HG03196 (cell line): ENCODE results near the gene ATF6B.
"Not testable (repeated sequence)": the region's sequence is repeated elsewhere in the genome, so short reads cannot be mapped to it uniquely, and the experiment has no call there.

Experiments
- ATAC-seq: cut with Tn5 transposase; IDR thresholded peaks from one replicate; pipeline ENCODE4 v1.9.1; 2021; ENCODE audit not compliant: unreplicated experiment

The ATF6B gene

DNA sequence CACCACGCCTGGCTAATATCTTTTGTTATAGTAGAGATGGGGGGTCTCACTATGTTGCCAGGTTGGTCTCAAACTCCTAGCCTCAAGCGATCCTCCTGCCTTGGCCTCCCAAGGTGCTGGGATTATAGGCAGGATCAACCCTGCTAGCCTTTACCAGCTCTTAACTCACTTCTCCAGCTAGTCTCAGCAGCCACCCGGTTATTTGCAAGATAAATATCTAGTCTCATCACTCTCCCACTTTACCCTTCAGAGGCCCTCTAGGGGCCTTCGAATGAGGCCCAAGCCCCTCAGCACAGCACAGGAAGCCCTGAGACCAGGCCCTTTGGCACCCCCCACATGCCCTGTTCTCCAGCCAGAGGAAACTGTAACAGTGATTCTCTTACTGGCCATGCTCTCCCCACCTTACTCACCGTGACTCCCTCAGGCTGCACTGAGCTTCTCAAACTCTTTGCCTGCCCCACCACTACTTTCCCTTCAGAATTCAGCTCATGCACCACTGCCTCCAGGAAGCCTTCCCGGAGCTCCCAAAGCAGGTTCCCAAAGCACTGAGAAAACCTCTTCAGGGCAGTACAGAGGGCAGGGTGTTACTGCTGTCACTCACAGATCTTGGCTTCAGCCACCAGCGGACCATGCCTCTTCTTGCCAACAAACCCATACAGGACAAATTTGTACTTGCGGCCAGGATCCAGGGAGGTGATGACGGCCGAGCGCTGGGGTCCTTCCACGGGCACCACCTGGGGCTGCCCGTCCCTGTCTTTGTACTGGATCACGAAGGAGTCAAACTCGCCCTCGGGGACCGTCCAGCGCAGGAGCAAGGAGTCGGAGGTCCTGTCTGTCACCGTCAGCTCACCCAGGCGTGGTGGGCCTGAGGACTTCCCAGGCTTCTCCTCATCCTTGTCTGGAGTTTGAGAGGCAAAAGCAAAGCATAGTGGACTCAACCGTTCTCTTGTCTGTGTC, 44.0 kb downstream of the ATF6B start:
- no peak for ATAC-seq

DNA sequence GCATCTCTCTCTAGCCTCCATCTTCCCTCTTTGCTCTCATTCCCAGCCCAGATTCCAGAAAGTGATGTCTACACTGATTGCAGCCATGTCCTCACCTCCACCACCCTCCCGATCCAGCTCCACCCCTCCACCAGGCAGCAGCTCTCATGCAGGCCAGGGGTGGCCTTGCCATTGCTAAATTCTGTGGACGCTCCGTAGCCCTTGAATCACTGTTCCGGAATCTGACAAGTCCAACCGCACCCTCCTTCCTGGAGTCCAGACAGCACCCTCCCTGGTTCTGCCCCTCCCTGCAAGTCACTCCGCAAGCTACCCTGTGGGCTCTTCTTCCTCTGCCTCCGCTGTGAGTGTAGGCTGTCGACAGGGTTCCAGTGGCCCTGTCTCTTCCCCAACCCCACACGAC, 45.1 kb downstream of the ATF6B start:
- no peak for ATAC-seq

DNA sequence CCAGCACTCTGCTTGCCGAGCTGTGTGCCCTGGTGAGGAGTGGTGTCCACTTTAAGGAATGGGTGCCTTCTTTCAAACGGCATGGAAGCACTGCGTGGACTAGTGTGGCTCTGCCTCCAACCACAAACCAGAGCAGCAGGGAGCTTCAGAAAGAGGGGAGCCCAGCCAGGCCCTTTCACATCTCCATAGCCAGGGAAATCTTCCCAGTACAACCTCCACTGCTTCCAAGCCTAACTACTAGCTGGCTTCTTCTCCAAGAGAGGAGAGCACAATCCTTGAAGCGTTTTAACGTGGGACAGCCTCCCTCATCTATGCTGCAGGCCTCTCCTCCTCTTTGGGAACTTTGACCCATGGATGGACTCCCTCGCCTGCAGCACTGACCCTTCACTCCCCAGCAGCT, 45.6 kb downstream of the ATF6B start:
- ATAC-seq: no peak

DNA sequence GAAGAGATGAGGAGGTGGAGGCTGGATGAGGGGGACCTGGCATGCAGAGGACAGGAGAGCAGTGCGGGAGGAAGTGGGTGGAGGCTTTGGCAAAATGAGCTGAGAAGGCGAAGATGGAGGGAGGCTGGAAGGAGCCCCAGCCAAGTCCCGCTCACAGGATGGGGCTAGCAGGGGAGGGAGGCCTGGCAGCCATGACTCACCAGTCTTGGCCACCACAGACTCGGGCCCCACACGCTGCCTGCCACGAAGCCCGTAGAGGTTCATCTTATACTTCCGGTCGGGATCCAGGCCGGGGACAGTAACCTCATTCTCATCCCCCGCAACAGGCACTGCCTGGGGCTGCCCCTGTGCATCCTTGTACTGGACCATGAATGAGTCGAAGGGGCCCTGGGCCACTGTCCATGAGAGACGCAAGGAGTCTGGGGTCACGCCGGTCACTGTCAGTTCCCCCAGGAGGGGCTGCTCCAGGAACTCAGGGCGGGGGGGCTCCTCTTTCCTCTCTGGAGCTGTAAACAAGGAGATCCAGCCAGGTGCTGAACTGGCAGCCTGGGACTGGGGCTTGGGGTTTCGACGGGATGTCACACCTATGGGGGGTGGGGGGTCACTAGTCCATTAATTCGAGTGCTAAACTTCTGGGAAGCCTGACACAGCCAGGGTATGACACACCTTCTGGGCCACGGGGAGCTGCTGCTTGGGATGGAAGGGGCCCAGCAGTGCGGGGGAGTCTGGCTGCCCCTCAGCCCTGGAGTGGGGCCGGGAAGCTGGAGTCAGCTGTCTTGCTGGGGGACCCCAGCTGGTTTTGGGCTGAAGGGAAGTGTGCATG, 46.7 kb downstream of the ATF6B start:
- no peak for ATAC-seq

DNA sequence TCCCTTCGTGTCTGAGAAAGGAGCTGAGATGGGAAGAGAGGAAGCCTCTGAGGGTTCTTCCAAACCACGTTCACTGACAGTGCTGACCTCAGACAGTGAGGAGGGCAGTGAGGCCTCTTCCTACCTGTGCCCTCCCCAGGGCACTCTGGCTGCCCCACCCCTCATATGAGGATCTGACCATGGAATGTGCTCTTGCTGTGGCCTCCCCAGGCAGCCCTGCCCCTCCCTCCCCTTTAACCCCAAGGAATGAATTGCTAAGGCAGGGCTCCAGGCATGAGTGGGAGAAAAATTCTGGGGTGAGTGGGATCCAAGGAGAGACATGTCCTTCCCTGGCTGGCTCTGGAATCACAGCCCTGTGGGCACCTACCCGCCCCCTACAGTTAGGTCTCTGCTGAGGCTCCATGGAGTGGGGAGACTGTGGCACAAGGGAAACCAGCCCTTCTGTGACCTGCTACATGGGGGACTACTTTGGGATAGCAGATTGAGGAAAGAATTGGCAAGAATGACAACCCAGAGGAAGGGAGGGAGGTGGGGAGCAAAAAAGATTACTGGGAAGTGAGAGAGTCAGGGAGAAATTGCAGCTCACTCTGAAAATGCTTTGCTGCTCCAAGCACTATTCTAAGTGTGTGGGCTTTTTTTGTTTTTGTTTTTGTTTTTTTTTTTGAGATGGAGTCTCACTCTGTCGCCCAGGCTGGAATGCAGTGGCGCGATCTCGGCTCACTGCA, 48.3 kb downstream of the ATF6B start:
- no peak for ATAC-seq

DNA sequence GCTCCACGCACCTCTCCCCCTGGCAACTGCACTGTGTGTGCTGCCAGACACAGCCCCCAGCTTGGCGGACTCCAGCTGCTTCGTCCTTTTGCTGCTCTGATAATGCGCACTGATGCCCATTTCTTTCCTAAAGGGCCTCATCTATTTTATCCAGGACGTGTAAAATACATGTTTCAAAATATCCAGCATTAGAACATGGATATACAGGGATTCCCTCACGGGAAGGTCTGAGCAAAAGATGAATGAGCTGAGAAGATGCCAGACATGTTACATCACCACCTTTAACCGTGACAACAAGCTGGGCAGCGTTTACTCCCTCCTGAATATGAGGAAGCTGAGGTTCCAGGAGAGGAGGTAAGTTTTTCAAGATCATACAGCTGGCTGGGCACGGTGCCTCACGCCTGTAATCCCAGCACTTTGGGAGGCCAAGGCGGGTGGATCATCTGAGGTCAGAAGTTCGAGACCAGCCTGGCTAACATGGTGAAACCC, 51.7 kb downstream of the ATF6B start:
- no peak for ATAC-seq

DNA sequence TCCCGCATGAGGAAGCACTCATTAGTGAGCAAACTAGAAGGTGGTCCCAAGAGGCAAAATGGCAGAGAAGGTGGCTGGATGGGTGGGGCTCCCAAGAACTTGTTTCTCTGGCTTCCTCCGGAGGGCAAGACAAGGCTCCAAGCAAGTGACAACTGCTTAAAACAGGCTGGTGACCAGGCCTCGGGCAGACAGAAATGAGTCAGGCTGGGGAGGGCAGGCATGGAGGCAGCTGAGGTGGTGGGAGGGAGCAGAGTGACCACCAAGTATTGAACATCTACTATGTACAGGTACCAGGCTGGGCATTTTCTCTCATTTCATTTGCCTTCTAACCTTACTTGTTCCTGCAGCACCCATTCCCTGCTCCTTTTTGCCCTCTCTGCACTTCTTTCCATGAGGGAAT, 52.3 kb downstream of the ATF6B start:
- no peak for ATAC-seq

DNA sequence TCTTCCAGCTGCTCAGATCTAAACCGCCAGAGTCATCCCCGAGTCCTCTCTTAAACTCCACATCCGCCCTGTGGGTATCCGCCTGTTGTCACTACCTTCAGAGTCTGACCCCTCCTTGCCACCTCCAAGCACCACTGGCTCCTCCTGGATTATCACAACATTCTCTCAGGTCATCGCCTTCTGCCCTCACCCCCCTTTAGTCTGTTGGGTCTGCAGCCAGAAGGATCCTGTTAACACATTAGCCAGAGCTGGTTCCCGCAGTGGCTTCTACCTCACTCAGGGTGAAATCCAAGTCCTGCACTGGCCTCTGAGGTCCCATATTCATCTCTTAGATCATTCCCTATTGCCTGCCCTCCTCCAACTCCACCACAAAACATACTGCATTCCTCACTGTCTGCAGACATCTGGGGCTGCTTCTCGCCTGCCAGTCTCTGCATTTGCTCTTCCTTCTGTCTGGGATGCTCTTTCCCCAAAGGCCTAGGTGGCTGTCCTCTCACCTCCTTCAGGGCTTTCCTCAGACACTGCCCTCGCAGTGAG, 53.0 kb downstream of the ATF6B start:
- no peak for ATAC-seq

DNA sequence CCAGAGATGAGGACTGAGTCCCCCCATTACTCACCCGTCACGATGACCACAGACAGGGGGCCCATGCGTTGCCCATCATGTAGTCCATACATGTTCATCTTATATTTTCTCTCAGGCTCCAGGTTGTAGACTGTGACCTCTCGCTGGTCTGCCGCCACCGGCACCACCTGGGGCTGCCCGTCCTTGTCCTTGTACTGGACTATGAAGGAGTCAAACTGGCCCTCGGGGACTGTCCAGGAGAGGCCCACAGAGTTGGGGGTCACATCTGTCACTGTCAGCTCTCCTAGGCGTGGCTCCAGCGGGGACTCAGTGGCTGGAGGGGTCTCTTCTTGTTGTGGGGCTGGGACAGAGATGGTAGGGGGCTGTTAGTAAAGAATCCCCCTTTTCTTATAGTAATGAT, 54.4 kb downstream of the ATF6B start:
- ATAC-seq: no peak

DNA sequence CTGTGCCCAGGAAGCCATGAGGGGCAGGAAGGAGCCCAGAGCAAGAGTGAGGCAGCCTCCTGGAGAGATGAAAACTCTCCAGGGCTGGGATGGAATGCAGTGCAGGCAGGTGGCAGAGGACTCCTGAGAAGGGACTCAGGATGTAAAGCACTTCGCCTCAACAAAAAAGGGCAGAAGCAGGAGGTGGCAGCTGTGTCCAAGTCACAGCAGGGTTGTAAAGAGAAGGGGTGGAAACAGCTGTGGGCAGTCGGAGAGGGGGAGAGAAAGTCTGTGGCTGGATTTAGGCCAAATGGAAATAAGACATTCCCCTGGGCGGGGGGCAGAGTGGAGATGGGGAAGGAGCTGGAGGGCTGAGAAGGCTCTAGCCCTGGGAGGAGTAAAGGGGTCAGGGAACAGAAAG, 54.9 kb downstream of the ATF6B start:
- no peak for ATAC-seq

DNA sequence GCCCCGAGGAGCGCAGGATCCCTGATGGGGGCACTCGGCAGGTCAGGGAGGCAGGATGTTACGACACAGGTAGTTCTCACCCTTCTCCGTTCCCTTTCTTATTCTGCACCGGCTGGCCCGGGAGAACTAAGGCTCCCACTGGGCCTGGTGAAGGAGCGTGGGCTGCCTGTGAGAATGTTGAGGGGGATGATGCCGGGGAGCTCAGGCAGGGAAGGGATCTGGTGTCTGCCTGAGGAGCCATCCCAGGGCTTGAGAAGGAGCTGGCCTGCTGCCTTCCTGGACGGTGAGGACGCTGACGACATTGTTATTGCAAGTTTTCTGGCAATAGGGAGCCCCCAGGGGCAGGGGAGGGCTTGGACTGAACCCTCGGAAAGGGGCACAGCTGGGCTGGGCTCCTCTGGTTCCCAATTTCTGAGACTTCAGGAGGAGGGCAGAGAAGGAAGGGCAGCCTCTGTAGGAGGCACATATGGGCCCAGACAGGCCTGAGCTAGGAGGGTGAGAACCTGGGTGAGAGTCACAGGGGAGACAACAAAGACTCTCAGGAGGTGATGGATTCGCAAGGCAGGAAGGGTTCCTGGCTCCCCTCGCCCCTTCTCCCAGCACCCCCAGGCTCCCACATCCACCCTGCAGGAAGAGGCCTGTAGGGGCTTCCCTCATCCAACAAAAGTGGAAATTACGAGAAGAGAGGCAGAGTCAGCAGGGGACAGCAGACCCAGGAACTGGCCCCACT, 57.1 kb downstream of the ATF6B start:
- ATAC-seq: no peak

DNA sequence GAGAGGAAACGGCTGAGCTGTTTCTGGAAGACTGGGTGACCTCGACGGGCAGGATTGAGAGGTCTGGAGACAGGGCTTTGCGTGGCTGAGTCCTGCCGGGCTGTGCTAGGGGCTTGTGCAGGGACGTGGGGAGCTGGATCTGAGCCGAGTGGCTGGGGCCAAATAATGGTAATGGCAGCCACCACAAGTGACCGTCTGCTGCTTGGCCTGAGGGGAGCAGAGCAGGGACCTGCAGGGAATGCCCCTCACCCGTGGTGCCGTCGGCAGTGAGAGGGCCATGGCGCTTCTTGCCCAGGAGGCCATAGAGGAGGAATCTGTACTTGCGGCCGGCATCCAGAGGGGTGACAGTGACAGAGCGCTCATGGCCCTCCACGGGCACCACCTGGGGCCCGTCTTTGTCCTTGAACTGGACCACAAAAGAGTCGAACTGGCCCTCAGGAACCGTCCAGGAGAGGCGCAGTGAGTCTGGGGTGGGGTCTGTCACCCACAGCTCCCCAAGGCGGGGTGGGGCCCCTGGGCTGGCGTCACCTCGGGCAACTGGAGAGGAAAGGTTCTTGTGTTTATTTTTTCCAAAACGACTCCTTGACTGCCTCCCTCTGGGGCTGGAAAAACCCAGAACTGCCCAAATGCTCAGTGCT, 58.0 kb downstream of the ATF6B start:
- no peak for ATAC-seq

DNA sequence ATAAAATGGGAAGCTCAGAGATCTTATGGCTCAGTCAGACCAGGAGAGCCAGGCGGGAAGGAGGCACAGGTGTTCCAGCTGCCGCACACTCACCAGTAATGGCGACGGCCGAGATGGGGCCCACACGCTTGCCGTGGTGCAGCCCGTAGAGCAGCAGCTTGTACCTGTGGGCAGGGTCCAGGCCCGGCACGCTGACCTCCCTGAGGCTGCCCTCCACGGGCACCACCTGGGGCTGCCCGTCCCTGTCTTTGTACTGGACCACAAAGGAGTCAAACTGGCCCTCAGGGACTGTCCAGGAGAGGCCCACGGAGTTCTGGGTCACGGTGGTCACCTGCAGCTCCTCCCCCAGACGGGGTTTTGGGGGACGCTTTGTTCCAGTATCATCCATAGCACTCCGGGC, 58.6 kb downstream of the ATF6B start:
- ATAC-seq: no peak

DNA sequence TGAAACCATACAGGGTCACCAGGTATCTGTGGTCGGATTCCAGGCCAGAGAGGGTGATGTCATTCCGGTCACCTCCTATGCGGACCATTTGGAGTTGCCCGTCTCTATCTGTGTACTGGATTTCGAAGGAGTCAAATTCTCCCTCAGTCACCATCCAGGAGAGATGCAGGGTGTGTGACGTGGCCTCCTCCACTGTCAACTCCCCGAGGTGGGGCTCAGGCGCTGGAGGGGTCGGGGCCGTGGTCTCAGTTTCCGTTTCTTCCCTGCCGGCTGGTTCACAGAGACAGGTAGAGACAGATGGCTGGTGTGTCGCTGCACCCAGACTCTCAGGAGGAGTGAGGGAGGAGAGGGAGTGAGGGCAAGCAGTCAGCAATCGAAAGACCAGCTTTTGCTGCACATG, 59.2 kb downstream of the ATF6B start:
- no peak for ATAC-seq

DNA sequence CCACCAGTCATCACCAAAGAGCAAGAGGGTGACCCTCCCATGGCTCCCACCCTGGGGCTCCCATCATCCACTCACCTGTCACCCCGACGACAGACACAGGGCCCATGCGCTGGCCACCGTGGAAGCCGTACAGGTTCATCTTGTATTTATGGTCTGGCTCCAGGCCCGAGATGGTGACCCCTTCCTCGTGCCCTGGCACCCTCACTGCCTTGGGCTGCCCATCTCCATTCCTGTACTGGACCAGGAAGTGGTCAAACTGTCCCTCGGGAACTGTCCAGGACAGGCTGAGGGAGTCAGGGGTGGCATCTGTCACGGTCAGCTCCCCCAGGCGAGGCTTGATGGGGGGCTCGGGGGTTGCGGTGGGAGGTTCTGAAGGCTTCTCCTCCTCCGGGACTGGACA, 59.7 kb downstream of the ATF6B start:
- not testable (repeated sequence) for ATAC-seq

DNA sequence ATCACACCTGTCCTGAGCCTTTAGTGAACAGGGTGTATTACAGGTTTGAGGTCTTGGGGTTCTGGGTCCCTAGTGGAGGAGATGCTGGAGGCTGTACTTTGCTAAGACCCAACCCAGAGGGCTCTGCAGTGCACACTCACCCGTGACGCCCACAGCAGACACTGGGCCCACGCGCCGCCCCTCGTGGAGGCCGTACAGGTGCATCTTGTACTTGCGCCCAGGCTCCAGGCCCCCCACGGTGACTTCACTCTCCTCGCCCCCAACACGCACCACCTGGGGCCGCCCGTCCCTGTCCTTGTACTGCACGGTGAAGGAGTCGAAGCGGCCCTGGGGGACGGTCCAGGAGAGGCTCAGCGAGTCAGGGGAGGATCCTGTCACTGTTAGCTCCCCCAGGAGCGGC, 60.5 kb downstream of the ATF6B start:
- ATAC-seq: not testable (repeated sequence)
